GM19023 (cell line): ENCODE measurements around the gene LYRM4.
"Not testable (repeated sequence)": the region's sequence is repeated elsewhere in the genome, so short reads cannot be mapped to it uniquely, and the experiment has no call there.

Experiments
- ATAC-seq: cut with Tn5 transposase; IDR thresholded peaks from one replicate; pipeline ENCODE4 v1.9.1; 2021; ENCODE audit warnings: mild to moderate bottlenecking, moderate library complexity; ENCODE audit not compliant: unreplicated experiment

The LYRM4 gene

DNA sequence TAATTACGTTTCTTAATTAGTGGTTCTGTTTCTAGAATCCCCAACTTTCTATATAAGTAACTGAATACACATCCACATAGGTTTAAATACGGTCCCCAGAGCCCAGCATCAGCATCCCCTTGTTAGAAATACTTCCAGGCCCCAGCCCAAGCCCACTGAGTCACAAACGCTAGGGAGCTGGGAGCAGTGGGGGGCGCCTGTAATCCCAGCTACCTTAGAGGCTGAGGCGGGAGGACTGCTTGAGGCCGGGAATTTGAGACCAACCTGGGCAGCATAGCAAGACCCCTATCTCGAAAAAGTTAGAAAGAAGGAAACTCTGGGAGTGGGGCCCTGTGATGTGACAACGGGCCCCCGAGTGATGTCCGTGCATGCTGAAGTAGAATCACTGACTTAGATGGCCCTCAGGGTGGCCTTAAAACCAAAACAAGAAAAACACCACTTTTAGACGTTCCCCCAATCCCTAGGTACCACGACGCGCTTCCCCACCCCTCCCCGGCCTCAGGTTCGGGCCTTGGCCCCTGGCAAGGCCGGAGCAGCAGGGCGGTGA, 176.9 kb downstream of the LYRM4 start:
- ATAC-seq: no peak

DNA sequence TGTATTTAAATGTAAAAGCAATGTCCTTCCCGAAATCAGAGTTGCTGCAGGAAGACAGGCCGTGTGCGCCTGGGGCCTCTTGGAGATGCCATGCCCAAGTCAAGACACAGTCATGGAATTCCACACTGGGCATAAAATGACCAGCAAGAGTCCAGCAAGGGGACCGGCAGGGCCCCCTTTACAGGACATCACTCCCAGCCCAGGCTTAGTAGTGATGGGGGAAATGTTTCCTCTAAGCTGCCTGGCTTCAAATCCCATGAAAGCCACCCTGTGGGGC, 177.5 kb downstream of the LYRM4 start:
- no peak for ATAC-seq

DNA sequence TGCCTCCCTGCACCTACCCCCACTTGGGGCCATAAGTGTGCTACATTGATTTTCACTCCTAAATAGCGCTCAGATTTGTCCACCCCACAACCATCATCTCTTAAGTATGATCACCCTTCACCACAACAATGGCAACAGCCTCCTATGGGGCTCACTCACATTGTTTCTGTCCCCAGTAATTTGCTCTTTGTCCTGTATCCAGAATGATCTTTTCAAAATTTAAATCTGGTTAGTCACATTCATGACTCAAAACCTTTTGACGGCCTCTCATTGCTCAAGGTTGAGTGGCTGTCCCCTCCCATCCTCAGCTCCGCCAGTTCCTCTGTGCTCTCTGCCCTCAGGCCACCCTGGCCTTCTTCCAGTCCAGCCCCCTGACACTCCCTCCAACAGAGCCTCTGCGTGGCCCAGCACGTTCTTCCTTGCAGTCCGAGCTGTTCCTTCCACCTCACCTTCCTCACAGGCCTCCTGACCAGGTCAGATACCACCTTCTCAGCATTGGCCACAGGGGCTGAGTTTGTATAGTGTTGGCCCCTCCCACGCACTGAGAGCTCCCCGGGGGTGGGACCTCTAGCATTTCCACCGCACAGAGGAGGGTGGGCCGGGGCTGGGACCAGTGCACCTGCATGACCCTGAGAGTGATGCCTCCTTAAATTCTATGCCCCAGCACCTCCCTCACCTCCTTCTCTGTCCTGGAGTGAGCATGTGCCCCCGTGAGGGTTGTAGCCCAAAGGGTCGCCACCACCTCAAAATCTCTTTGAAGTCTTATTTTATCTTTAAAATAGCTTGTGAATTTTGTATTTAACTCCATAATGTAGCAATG, 178.1 kb downstream of the LYRM4 start:
- no peak for ATAC-seq

DNA sequence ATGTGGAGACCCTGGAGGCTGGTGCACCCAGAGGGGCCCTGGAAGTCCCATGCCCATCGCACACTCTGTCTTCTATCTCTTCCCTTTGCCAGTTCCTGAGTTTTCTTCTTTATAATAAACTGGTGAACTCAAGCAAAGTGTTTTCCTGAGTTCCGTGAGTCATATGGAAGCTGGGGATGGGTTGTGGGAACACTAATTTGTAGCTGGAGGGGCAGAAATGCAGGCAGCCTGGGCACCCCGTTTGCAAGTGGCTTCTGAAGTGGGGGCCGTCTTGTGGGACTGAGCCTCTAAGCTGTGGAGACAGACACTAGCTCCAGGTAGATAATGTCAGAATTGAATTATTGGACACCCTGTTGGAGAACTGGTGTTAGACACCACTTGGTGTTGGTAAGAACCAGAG, 178.8 kb downstream of the LYRM4 start:
- no peak for ATAC-seq

DNA sequence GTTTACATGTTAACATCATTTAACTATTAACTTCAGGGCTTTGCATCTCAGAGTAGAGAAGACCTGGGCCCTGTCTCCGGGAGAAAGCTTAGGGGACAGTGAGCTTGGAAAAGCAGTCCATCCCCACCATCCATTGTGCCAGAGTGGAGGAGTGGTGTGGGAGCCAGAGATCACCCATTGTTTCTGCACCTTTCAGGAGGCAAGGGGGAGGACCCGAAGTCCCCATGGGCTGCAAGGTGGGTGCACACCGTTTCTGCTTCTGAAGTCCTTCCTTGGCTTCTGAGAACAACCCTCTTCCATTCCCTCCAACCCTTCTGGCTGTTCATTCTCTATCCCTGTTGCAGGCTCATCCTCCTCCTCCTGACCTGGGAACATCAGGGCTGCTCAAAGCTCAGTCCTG, 179.6 kb downstream of the LYRM4 start:
- ATAC-seq: no peak

DNA sequence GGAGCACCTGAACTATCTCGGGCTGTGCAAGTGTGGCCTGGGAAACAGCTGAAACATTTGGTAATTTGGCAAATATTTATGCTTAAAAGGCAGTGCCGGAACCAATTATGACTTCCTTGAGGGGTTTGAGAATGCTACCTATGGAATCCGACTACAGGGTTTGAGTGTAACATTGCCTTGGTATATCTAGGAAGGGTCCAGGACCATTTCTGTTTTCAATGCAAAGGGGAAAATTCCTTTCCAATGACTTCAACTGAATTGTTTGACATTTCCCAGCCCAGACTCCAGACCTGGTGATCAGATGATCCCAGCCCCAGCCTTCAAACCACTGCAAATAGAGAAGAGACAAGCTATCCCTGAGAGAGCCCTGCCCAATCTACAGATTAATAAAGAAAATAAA, 180.2 kb downstream of the LYRM4 start:
- ATAC-seq: no peak

DNA sequence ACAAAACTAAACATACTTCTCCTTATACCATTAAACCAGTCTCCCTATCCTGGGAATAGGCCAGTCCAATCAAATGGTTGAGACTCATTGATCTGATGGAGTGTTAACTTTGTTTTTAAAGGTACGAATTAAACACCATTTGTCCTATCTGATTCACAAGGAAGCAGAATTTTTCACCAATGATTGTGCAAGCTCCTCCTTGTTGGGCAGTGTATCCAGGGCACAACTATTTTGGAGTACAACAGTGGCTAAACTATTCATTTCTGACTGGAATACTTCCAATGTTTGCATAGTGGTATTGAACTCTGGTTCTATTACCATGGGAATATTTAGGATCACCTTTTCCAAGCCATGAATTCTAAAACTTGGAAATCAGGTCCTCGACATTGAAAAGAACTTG, 181.1 kb downstream of the LYRM4 start:
- ATAC-seq: no peak

DNA sequence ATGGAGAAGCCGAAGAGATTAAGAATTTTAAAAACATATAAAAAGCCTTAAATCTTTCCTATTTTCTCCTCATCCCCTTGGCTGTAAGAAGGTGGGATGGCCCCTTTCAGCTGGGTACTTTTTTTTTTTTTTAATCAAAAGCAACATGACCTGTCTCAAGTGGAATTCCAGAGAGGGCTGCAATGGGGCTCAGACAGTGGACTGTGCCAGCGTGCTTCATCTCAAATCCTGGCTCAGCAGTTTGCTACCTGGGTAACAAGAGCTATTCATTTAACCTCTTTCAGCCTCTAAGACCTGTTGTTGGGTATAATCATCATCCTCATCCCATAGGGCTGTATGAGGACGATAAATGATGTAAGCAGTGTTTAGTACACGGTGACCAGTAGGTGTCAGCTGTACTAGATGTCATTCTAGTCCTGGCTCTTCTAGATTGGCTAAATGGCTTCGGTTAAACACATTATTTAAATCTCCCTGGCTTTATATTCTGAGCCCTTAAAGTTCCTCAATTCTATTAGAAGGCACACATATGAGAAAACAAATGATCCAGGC, 182.6 kb downstream of the LYRM4 start:
- ATAC-seq: no peak

DNA sequence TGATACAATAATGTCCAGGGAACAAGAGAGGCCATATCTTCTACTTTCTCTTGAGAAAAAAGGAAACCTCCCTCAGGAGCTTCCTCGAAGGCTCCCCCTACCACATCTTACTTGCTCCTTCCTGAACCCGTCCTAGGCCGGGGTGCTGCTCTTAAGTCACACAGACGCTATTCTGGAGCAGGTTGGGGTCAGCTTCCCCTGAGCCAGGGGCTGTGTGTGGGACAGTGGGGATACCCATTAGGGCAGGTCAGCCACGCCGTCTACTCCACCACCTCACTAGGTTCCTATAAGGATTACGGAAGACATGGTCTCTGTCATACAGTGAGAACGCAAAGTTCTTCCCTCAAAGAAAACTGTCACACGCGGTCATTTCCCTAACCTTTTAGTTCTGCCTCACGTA, 183.8 kb downstream of the LYRM4 start:
- ATAC-seq: no peak

DNA sequence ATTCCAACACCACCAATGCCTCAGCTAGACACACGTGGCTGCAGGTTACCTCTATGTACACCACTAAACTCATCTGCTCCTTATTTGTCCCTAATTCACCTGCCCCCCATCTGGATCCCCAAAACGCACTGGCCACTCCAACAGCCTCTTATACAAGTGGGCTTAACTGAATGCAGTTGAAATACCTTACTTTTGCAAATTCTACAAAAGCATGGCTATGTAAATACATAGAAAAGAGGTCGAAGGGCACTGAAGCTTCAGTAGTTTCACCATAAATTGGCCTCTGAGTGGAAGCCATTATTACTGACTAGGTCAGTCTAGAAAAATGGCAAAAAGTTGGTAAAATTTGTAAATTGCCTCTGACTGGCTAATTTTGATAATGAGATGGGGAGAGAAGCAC, 186.8 kb downstream of the LYRM4 start:
- no peak for ATAC-seq

DNA sequence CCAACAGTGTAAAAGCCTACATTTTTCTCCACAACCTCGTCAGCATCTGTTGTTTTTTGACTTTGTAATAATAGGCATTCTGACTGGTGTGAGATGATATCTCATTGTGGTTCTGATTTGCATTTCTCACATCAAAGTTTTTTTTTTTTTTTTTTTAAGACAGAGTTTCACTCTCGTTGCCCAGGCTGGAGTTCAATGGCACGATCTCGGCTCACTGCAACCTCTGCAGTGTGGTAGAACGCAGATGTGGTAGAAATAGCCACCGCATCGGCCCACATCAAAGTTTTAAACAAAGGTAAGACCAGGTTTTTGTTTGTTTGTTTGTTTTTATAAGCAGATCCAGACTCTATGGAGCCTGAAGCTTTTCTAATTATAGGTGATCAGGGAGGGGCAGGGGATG, 188.3 kb downstream of the LYRM4 start:
- ATAC-seq: no peak

DNA sequence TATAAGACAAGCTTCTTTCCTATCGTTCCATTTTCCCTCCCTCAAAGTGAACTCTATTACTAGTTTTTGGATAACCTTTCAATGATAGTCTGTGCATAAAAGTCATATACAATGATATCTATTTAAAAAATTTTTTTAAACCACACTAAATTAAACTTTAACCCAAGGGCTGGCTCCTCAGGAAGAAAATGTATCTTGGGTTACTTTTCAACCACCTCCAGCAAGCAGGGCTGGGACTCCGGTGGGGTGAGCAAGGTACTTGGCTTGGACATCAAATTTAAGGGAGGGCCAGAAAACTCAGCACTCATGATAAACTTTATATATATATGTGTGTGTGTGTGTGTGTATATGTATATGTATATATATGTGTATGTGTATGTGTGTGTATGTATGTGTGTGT, 189.5 kb downstream of the LYRM4 start:
- ATAC-seq: no peak

DNA sequence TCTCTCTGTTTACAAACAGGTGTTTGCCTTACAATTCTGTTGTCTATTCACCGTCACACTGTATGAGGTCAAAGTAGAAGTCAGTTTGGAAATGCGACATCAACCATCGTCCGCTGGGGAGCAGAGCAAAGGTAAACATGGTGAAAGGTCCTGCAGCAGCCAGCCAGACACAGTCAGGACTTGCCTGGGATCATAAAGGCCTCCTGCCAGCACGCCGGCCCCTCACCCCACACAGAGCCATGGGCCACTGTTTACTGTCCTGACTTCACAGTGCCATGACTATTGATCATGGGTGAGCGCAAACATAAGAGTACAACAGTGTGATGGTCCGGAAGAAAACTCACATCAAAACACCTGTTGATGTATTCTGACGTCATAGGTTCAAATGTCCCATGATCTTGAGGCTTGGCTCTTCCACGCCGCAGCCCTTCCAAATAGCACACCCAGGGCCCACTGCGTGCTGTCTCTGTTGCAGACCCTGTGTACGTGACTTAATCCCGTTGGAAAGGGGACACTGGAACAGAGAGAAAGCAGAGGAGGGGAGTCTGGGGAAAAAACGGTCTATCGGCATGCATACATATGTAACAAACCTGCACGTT, 192.5 kb downstream of the LYRM4 start:
- no peak for ATAC-seq

DNA sequence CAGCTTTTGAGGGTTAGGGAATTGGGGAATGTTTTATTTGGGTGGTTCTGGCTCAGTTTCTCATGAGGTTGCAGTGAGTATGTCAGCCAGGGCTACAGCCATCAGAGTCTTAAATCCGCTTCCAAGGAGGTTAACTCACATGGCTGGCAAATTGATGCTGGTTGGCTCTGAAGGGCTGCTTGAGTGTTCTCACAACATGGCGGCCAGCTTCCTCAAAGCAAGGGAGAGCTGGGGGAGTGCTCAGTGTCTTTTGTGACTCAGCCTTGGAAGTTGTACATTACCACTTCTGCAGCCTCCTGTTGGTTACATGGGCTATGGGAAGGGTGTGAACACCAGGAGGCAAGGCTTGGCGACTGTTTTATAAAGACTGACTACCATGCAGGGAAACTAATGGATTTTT, 193.4 kb downstream of the LYRM4 start:
- no peak for ATAC-seq

DNA sequence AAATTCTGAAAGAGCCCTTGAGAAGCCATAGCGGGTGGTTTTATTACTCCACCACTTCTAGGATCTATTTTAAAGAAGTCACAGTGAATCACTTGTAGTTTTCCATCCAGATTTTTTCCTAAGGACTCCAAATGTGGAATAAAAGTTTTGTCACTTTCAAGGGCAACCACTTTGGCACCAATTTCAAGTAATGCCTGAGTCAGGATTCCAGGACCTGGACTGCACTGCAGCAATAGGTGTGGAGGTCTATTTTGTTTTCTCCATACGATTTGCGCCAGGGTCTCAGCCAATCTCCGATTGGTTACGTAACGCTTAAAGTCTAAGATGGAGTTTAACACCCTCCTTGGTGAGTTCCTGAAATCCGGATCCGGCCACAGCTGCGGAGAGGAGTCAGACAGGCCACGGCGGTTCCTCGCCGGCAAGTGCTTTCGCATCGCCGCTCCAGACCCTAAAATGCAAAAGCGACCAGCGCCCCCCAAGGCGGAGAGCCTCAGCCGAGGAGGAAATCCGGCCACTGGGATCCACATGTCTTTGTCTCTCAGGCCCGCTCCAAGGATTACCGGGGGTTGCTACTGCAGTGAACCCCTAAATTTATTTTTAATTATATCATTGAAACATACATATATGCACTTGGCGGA, 194.2 kb downstream of the LYRM4 start:
- ATAC-seq: no peak

DNA sequence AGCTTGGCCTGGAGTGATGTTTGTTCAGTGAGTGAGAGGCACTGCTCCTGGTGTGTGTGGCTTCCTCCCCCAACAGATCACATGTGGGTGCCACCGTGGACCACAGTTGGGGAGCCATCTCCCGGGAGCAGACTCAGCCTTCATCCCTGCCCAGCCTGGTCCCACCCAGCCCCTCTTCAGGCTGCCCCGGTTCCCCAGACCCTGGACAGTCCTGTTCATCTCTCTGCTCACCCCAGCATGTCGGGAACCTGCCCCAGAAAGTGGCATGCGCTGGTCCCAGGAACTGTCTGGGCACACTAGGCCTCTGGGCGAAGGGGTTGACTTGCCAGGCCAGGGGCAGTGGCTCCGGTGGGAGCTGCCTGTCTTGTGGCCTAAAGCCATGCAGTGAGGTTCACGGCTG, 197.1 kb downstream of the LYRM4 start:
- ATAC-seq: no peak

DNA sequence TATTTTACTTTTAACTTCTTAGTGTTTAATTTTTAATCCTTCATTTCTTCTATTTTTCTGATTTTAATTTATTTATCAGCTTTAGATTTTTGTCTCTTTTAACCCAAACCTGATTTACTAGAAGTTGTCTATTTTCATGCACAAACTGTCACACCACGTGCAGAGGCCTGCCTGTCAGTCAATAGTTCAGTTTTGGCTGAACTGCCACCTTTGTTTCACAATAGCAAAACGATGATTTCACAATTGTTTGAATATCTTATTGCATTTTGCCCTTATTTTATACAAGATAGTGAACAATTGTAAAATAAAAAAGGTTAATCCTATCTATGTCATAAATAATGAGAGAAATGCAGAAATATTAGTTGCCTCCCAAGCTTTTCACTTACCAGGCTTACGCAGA, 199.6 kb downstream of the LYRM4 start:
- ATAC-seq: no peak

DNA sequence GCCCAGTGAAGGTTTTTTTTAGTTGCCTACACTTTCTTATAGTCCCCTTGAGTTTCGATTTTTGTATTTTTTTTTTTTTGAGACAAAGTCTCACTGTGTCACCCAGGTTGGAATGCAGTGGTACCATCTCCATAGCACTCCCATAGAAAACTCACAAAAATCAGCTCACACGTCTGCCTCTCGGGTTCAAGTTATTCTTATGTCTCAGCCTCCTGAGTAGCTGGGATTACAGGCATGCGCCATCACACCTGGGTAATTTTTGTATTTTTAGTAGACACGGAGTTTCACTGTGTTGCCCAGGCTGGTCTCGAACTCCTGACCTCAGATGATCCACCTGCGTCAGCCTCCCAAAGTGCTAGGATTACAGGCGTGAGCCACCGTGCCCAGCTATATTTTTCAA, 200.3 kb downstream of the LYRM4 start:
- not testable (repeated sequence) for ATAC-seq

DNA sequence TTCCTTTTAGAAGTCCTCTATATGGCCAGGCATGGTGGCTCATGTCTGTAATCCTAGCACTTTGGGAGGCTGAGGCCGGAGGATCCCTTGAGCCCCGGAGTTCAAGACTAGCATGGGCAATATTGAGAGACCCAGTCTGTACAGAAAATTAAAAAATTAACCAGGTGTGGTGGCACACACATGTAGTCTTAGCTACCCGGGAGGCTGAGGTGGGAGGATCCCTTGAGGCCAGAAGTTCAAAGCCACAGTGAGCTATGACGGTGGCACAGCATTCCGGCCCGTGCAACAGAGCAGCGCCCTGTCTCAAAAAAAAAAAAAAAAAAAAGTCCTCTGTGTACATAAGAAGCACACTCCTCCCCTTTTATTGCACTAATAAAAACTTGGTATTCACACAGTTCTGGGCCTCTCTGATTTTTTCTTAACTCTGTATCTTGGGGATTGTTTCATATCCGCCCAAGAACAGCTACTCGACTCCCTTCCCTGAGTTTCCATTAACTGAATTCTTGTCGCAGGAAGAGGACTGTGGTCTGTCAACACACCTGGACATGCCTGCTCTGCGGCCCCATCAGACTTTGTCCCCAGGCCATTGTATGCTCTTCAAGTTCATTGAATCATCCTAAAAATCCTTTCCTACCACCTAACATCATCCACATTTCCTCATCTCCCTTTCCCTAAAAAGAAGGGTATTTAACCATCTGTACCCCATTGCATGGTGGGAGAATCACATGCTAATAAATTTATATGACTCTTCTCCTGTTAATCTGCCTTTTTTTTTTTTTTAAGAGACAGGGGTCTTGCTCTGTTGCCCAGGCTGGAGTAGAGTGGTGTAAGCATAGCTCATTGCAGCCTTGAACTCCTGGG, 201.5 kb downstream of the LYRM4 start:
- no peak for ATAC-seq
